Iris pigment epithelial cell (primary cell): Measurements from ENCODE around the gene NPFF.

Source experiments
- DNase-seq: peaks from one replicate; pipeline ENCODE4 v3.0.0-alpha.2; 2011; ENCODE audit warnings: low read depth

Gene NPFF

GRCh38 chr12:53474819-53475218 is 32.5 kb downstream of the NPFF start:
- no peak for DNase-seq

- no peak for DNase-seq
Measured at GRCh38 chr12:53474077-53474476, 33.2 kb downstream of the NPFF start.

GRCh38 chr12:53472056-53472582 is 35.2 kb downstream of the NPFF start:
- no peak for DNase-seq

- DNase-seq = no peak
Measured at GRCh38 chr12:53468282-53468681, 39.0 kb downstream of the NPFF start.

GRCh38 chr12:53467880-53468279 is 39.4 kb downstream of the NPFF start:
- DNase-seq = no peak

- no peak for DNase-seq
Measured at GRCh38 chr12:53467082-53467481, 40.2 kb downstream of the NPFF start.

GRCh38 chr12:53466640-53467039 is 40.6 kb downstream of the NPFF start:
- no peak for DNase-seq

- no peak for DNase-seq
Measured at GRCh38 chr12:53465679-53466078, 41.6 kb downstream of the NPFF start.

- DNase-seq = no peak
Measured at GRCh38 chr12:53464685-53465418, 42.4 kb downstream of the NPFF start.

- no peak for DNase-seq
Measured at GRCh38 chr12:53463802-53464560, 43.3 kb downstream of the NPFF start.

GRCh38 chr12:53462935-53463334 is 44.3 kb downstream of the NPFF start:
- no peak for DNase-seq

GRCh38 chr12:53461591-53461990 is 45.7 kb downstream of the NPFF start:
- DNase-seq = no peak

GRCh38 chr12:53461059-53461458 is 46.2 kb downstream of the NPFF start:
- no peak for DNase-seq

- DNase-seq = no peak
Measured at GRCh38 chr12:53459097-53459496, 48.2 kb downstream of the NPFF start.
